Measurements from ENCODE around the gene OMP. TPM values are rescaled to one million over a fixed set of nuclear protein-coding genes. Genes with fewer than 3 reads are reported as not detected.
A peak's percentile ranks its signal among the peaks of the same experiment; 100 is the strongest.

Gene OMP
- total RNA-seq, 4 donors from 2014 or later, result not detected

DNA sequence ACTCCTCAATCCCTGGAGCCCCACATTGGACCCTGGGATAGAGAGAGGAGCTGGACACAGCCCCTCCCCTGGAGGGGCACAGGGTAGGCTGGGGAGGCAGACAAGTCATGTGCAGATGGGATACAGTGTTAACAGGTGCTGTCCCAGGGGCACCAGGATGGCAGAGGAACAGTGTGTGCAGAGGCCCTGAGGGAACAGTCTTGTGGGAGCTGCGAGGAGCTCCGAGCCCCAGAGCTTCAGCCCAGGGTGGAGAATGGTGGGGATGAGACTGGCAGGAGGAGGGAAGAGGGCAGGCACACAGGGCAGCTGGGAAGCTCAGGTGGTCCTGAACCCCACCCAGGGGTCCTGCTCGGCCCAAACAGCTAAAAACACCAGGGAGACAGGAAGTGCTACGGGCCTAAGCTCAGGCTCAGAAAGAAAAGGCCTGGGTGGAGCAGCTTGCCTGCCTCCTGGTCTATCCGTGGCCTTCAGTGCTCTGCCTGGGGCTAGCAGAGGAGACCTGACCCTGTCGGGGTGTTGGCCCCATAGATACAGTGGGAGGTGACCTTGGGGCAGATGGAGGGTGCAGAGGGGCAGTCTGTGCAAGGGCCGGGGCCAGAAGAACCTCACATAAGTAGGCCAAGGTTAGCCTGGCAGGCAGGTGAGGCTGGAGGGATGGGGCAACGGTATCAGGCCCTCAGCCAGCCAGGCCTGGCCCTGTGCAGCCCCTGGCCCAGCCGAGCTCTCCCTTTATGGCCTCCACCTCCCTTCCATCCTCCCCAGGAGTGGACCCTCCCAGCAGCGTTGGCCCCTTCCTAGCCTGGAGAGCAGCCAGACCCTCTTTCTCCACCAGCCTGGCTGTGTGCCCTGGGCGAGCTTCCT is 20.4 kb upstream of the OMP start:
- TF ChIP-seq POLR2A (IDR thresholded peaks at IDR 0.05; ENCODE audit: low read depth), result no peak
- TF ChIP-seq, protein P1, sequence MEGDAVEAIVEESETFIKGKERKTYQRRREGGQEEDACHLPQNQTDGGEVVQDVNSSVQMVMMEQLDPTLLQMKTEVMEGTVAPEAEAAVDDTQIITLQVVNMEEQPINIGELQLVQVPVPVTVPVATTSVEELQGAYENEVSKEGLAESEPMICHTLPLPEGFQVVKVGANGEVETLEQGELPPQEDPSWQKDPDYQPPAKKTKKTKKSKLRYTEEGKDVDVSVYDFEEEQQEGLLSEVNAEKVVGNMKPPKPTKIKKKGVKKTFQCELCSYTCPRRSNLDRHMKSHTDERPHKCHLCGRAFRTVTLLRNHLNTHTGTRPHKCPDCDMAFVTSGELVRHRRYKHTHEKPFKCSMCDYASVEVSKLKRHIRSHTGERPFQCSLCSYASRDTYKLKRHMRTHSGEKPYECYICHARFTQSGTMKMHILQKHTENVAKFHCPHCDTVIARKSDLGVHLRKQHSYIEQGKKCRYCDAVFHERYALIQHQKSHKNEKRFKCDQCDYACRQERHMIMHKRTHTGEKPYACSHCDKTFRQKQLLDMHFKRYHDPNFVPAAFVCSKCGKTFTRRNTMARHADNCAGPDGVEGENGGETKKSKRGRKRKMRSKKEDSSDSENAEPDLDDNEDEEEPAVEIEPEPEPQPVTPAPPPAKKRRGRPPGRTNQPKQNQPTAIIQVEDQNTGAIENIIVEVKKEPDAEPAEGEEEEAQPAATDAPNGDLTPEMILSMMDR (IDR thresholded peaks at IDR 0.05), result no peak
- TF ChIP-seq POLR2AphosphoS5 (IDR thresholded peaks at IDR 0.05), result no peak
- TF ChIP-seq EP300 (IDR thresholded peaks at IDR 0.05), result no peak
- 69% methylated on average over 9 of the region's 11 CpGs for WGBS
- Histone ChIP-seq H3K27ac (replicated peaks in 1 of 4) (peak overlapping the region; percentile 50 to 72 (median 66)), H3K36me3 (peaks cover 0 to 9% (median 2%) of the 10 kb centered on the region in 4 donors), H3K27me3 (no peaks in the 10 kb centered on the region), H3K4me3 (no peak overlapping the region), H3K4me1 (peaks cover 16 to 35% (median 26%) of the 10 kb centered on the region in 4 donors), H3K9me3 (no peaks in the 10 kb centered on the region)
- intact Hi-C loops (cut with DNase I), result no loop called here
- no peak for DNase-seq (ENCODE audit: extremely low spot score)

DNA sequence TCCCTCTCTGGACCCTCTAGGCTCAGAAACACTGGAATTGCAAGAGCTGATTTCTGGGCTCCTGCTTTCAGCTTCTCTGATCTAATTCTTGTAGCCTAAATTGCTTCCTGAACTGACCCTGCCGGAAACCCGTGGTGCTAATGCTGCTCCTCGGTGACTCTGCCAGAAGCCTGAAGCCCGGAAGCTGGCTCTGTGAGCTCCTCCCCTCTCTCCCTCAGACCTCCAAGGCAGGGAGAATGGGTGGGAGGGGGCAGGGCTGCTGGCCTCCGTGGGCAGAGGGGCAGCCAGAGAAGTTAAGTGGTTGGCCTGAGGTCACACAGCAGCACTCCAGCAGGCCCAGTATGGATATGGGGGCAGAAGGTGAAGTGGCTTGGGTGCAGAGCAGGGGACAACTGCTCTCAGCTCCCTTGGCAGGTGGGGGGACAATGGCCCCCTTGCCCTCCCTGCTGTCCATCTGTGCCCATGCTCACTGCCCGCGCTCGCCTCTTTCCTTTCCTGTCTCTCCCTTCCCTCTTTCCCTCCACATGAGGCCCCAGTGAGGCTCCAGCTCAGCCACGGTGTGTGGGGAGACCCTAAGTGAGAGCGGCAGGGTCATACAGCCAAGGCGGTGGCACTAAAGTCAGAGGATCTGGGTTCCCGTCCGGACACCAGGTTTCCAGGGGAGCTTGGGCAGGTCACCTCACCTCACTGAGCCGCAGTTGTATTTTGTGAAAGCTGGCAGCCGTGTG is 19.6 kb upstream of the OMP start:
- Histone ChIP-seq H3K27ac (replicated peaks in 1 of 4) (peak overlapping the region; percentile 50 to 72 (median 66)), H3K4me1 (peaks cover 16 to 35% (median 26%) of the 10 kb centered on the region in 4 donors), H3K36me3 (peaks cover 0 to 9% (median 2%) of the 10 kb centered on the region in 4 donors), H3K4me3 (no peak overlapping the region), H3K9me3 (no peaks in the 10 kb centered on the region), H3K27me3 (no peaks in the 10 kb centered on the region)
- intact Hi-C loops (cut with DNase I), result no loop called here
- no peak for DNase-seq (ENCODE audit: extremely low spot score)
- 87% methylated on average over 10 of the region's 15 CpGs for WGBS
- TF ChIP-seq EP300 (IDR thresholded peaks at IDR 0.05) (no peak), POLR2A (IDR thresholded peaks at IDR 0.05; ENCODE audit: low read depth) (no peak), POLR2AphosphoS5 (IDR thresholded peaks at IDR 0.05) (no peak)
- TF ChIP-seq, protein P1 (IDR thresholded peaks at IDR 0.05), result no peak

DNA sequence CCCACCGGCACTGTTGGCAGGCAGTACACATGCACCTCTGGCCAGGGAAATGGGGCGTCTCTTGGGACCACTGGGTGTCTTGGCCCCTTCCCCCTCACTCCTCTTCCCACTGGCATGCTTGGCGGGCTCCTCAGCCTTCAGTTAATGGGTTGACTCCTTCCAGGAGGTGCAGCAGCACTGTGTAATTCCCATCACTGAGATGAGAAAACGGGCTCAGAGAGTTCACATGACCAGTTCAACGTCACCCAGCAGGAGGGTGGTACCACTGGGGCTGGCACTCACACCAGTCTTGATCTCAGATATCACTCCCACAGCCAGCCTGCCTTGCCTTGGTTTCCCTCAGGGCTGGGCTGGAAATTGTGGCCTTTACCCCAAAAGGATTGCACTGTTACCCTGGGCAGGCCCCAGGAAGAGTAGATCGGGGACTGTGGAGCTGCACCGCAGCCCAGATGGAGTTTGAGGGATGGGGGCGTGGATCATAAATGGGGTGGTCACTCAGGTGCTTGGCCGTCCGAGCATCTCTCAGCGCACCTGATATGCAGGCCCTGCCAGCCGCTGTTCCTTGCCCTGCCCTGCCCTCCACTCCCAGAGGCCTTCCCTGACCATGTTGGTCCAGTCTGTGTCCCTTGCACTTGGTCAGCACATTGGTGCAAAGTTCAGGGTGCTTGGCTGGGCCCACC is 18.9 kb upstream of the OMP start:
- DNase-seq (ENCODE audit: extremely low spot score), result no peak
- no peaks in the 10 kb centered on the region for H3K9me3 ChIP-seq
- 100% methylated on average over 5 of the region's 12 CpGs for WGBS
- no peak overlapping the region for H3K4me3 ChIP-seq
- peaks cover 16 to 35% (median 26%) of the 10 kb centered on the region in 4 donors for H3K4me1 ChIP-seq
- no peaks in the 10 kb centered on the region for H3K27me3 ChIP-seq
- intact Hi-C loops (cut with DNase I), result no loop called here
- peaks cover 0 to 9% (median 2%) of the 10 kb centered on the region in 4 donors for H3K36me3 ChIP-seq
- H3K27ac ChIP-seq (replicated peaks in 1 of 4), result peak overlapping the region; percentile 50 to 72 (median 66)
- no peak for TF ChIP-seq POLR2AphosphoS5 (IDR thresholded peaks at IDR 0.05)
- no peak for TF ChIP-seq POLR2A (IDR thresholded peaks at IDR 0.05; ENCODE audit: low read depth)

- intact Hi-C loops (cut with DNase I), result loop anchor here (5.0 kb wide), 1 partner anchor 162 kb away; no protein-coding TSS in a partner anchor
- WGBS, result 95% methylated on average over 24 of the region's 25 CpGs
Observed at GRCh38 chr11:77084581-77085191, 18.0 kb upstream of the OMP start.

More at GRCh38 chr11:77084581-77085191, 18.0 kb upstream of the OMP start:
- H3K4me1 ChIP-seq, result peaks cover 16 to 35% (median 26%) of the 10 kb centered on the region in 4 donors
- H3K36me3 ChIP-seq, result peaks cover 0 to 9% (median 2%) of the 10 kb centered on the region in 4 donors
- TF ChIP-seq, protein P1 (IDR thresholded peaks at IDR 0.05), result no peak
- TF ChIP-seq POLR2AphosphoS5 (IDR thresholded peaks at IDR 0.05) (no peak), EP300 (IDR thresholded peaks at IDR 0.05) (no peak), POLR2A (IDR thresholded peaks at IDR 0.05; ENCODE audit: low read depth) (no peak)
- H3K4me3 ChIP-seq, result no peak overlapping the region
- H3K9me3 ChIP-seq, result no peaks in the 10 kb centered on the region
- H3K27ac ChIP-seq (replicated peaks in 1 of 4), result no peak overlapping the region
- no peak for DNase-seq (ENCODE audit: extremely low spot score)
- no peaks in the 10 kb centered on the region for H3K27me3 ChIP-seq
